Measurements from ENCODE around the gene KRTAP4-7.

DNA sequence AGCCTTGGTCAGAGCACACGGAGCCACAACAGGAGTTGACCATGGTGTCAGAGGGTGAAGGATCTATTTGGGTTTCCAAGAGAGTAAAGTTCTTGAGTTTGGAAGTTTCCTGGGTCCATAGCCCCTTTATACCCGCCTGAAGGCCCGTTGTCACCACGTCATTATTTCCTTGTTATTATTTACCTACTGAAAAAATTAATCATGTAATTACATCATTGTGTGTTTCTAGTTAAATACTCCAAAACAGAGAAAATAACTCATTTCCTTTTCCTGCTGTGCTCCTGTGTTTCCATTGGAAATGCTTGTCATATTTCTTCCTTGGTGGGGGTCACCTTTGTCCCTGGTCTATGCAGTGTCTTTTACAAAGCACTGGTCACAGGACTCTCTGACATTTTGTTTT is 14.1 kb downstream of the KRTAP4-7 start, which contains the start of gene KRTAP4-8:
- TF ChIP-seq, protein P1, sequence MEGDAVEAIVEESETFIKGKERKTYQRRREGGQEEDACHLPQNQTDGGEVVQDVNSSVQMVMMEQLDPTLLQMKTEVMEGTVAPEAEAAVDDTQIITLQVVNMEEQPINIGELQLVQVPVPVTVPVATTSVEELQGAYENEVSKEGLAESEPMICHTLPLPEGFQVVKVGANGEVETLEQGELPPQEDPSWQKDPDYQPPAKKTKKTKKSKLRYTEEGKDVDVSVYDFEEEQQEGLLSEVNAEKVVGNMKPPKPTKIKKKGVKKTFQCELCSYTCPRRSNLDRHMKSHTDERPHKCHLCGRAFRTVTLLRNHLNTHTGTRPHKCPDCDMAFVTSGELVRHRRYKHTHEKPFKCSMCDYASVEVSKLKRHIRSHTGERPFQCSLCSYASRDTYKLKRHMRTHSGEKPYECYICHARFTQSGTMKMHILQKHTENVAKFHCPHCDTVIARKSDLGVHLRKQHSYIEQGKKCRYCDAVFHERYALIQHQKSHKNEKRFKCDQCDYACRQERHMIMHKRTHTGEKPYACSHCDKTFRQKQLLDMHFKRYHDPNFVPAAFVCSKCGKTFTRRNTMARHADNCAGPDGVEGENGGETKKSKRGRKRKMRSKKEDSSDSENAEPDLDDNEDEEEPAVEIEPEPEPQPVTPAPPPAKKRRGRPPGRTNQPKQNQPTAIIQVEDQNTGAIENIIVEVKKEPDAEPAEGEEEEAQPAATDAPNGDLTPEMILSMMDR (conservative IDR thresholded peaks at IDR 0.05; ENCODE audit: low read length): no peak
- no peak for TF ChIP-seq EZH2phosphoT487 (IDR thresholded peaks at IDR 0.05; ENCODE audit: borderline replicate concordance, low read depth, low read length)

Measured in OCI-LY7 (cell line).